Loucy (cell line): ENCODE results near the gene USP19.

Source experiments
- H2AFZ ChIP-seq: fragments of 200-600 bp; sonication (generic); 2 replicates; pipeline ENCODE4 v1.6.0; 2016; ENCODE audit warnings: antibody characterized with exemption, mild to moderate bottlenecking, low read length, moderate library complexity
- H3F3A ChIP-seq: fragments of 200-600 bp; 2 replicates; pipeline ENCODE4 v1.6.0; 2016; ENCODE audit warnings: antibody characterized with exemption, low read depth, mild to moderate bottlenecking
- H3K27me3 ChIP-seq: fragments of 200-600 bp; sonication (generic); 2 replicates; pipeline ENCODE4 v1.6.1; 2014; ENCODE audit warnings: low read length, mild to moderate bottlenecking; ENCODE audit not compliant: insufficient read depth, poor library complexity, severe bottlenecking
- H3K36me3 ChIP-seq: fragments of 200-600 bp; sonication (generic); 2 replicates; pipeline ENCODE4 v1.6.1; 2016; ENCODE audit warnings: low read length; ENCODE audit not compliant: insufficient read depth
- H3K4me1 ChIP-seq: fragments of 200-600 bp; sonication (generic); 2 replicates; pipeline ENCODE4 v1.5.1; 2014; ENCODE audit warnings: low read length, mild to moderate bottlenecking; ENCODE audit not compliant: insufficient read depth, poor library complexity, severe bottlenecking
- H3K4me2 ChIP-seq: fragments of 200-600 bp; sonication (generic); 2 replicates; pipeline ENCODE4 v1.6.0; 2014; ENCODE audit warnings: antibody characterized with exemption, low read length, low read depth, mild to moderate bottlenecking; ENCODE audit not compliant: poor library complexity, severe bottlenecking
- H3K4me3 ChIP-seq: fragments of 200-600 bp; sonication (generic); 2 replicates; pipeline ENCODE4 v1.5.1; 2014; ENCODE audit warnings: low read length, mild to moderate bottlenecking, mixed read lengths; ENCODE audit not compliant: poor library complexity, severe bottlenecking
- H3K79me2 ChIP-seq: fragments of 200-600 bp; sonication (generic); 2 replicates; pipeline ENCODE4 v1.6.1; 2014; ENCODE audit warnings: low read length; ENCODE audit not compliant: insufficient read depth
- H3K9ac ChIP-seq: fragments of 200-600 bp; sonication (generic); 2 replicates; pipeline ENCODE4 v1.6.0; 2014; ENCODE audit warnings: mild to moderate bottlenecking, low read depth, low read length, moderate library complexity; ENCODE audit not compliant: poor library complexity, severe bottlenecking
- H3K9me2 ChIP-seq: fragments of 200-600 bp; sonication (generic); replicated peaks from 2 replicates; pipeline ENCODE4 v1.6.1; 2016; ENCODE audit warnings: low read depth, low read length, mixed read lengths
- H3K9me3 ChIP-seq: fragments of 200-600 bp; sonication (generic); 2 replicates; pipeline ENCODE4 v1.6.1; 2014; ENCODE audit warnings: mild to moderate bottlenecking, antibody characterized with exemption, low read length, low read depth; ENCODE audit not compliant: insufficient read depth
- H4K20me1 ChIP-seq: fragments of 200-600 bp; sonication (generic); 2 replicates; pipeline ENCODE4 v1.6.0; 2014; ENCODE audit warnings: antibody characterized with exemption, low read length, mild to moderate bottlenecking; ENCODE audit not compliant: insufficient read depth, poor library complexity, severe bottlenecking
- EZH2phosphoT487 ChIP-seq: fragments of 200-600 bp; IDR thresholded peaks from 2 replicates; pipeline ENCODE4 v1.6.1; 2018; ENCODE audit warnings: antibody characterized with exemption, mild to moderate bottlenecking, moderate library complexity, borderline replicate concordance
- TF ChIP-seq, protein P1 (sequence below): fragments of 200-600 bp; sonication (generic); conservative IDR thresholded peaks from 2 replicates; pipeline ENCODE4 v1.5.1; 2014; ENCODE audit warnings: mild to moderate bottlenecking, antibody characterized with exemption, low read length

USP19 gene

DNA sequence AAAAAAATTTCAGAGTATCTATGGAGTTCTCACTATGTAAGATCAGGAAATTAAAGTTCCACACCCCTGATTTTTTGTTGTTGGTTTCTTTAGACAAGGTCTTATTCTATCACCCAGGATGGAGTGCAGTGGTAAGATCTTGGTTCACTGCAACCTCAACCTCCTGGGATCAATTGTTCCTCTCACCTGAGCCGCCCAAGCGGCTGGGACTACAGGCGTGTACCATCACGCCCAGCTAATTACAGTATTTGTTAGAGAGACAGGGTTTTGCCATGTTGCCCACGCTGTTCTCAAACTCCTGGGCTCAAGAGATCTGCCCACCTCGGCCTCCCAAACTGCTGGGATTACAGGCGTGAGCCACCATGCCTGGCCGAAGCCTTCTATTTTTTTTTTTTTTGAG is 39.2 kb downstream of the USP19 start:
- H3K4me1 ChIP-seq, result no peaks in the 10 kb centered on the region
- no peak overlapping the region for H3K4me2 ChIP-seq
- H3K27me3 ChIP-seq, result no peaks in the 10 kb centered on the region
- no peaks in the 10 kb centered on the region for H3K9me2 ChIP-seq
- TF ChIP-seq EZH2phosphoT487, result no peak
- TF ChIP-seq, protein P1, sequence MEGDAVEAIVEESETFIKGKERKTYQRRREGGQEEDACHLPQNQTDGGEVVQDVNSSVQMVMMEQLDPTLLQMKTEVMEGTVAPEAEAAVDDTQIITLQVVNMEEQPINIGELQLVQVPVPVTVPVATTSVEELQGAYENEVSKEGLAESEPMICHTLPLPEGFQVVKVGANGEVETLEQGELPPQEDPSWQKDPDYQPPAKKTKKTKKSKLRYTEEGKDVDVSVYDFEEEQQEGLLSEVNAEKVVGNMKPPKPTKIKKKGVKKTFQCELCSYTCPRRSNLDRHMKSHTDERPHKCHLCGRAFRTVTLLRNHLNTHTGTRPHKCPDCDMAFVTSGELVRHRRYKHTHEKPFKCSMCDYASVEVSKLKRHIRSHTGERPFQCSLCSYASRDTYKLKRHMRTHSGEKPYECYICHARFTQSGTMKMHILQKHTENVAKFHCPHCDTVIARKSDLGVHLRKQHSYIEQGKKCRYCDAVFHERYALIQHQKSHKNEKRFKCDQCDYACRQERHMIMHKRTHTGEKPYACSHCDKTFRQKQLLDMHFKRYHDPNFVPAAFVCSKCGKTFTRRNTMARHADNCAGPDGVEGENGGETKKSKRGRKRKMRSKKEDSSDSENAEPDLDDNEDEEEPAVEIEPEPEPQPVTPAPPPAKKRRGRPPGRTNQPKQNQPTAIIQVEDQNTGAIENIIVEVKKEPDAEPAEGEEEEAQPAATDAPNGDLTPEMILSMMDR, result no peak
- H2AFZ ChIP-seq, result no peak overlapping the region
- peaks cover 19% of the 10 kb centered on the region; the same call in 1 of the 2 replicates for H3K36me3 ChIP-seq
- H3K9me3 ChIP-seq, result no peaks in the 10 kb centered on the region
- H3F3A ChIP-seq, result no peaks in the 10 kb centered on the region
- H3K9ac ChIP-seq, result no peak overlapping the region
- H4K20me1 ChIP-seq, result peaks cover 42% of the 10 kb centered on the region
- peaks cover 87% of the 10 kb centered on the region for H3K79me2 ChIP-seq
- H3K4me3 ChIP-seq, result no peak overlapping the region

DNA sequence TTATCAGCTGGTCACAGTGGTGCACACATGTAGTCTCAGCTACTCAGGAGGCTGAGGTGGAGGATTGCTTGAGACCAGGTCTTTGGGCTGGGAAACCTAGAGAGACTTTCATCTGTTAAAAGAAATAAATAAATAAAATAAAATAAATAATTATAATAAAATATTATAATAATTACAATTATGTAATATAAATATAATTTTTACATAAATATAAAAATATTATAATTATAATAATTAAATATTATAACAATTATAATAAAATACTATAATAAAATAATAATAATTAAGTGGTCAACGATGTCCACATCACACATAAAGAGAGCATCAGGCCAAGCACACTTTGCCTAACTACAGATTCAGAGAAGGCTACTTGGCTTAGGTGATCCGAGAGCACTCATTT is 41.4 kb downstream of the USP19 start:
- Histone ChIP-seq H3F3A (no peaks in the 10 kb centered on the region), H3K4me3 (no peak overlapping the region), H3K9me3 (no peaks in the 10 kb centered on the region), H3K4me1 (no peaks in the 10 kb centered on the region), H3K9ac (no peak overlapping the region), H4K20me1 (peaks cover 26% of the 10 kb centered on the region), H3K36me3 (peaks cover 41% of the 10 kb centered on the region), H3K9me2 (no peaks in the 10 kb centered on the region), H2AFZ (no peak overlapping the region), H3K4me2 (no peak overlapping the region), H3K79me2 (peaks cover 65% of the 10 kb centered on the region), H3K27me3 (no peaks in the 10 kb centered on the region)
- TF ChIP-seq, protein P1, result no peak
- no peak for TF ChIP-seq EZH2phosphoT487

DNA sequence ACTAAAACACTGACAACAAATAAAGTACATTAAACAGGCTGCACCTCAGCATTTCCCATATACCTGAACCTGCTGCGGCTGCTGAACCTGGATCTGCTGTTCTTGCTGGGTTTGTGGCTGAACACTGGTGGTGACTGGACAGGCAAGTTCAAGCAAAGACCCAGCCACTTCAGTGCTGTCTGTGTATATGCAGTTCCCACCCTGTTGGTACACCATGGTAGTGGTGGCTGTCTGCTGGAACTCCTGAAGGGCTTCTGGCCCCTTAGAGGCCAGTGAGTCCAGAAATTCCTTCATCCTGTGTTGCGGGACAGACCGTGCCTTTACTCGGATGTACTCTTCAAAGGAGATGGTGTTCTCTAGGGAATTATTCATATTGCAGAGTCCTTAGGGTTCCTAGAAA is 44.0 kb downstream of the USP19 start:
- Histone ChIP-seq H3K4me3 (no peak overlapping the region), H3F3A (no peaks in the 10 kb centered on the region), H3K9ac (no peak overlapping the region), H3K79me2 (peaks cover 39% of the 10 kb centered on the region), H3K27me3 (no peaks in the 10 kb centered on the region), H3K9me2 (no peaks in the 10 kb centered on the region), H2AFZ (no peak overlapping the region), H4K20me1 (peaks cover 20% of the 10 kb centered on the region), H3K4me1 (no peaks in the 10 kb centered on the region), H3K4me2 (no peak overlapping the region), H3K9me3 (no peaks in the 10 kb centered on the region), H3K36me3 (peaks cover 67% of the 10 kb centered on the region)
- TF ChIP-seq, protein P1, result no peak
- TF ChIP-seq EZH2phosphoT487, result no peak
